Measurements from ENCODE around the gene ARMC12.

DNA sequence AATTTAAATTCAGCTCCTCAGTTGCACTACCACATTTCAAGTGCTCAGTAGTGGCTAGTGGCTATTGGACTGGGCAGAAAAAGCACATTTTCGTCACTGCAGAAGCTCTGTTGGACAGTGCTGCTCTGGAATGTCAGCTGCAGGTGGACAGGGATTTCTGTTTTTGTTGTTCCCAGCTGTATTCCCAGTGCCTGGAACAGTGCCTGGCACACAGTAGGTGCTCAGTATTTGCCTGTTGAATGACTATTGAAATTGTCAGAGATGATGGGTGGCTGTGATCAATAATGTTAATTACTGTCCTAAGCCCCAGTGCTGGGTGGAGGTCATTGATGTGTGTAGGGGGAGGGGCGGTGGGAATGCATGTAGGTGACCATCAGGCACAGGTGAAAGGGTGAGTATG, 49.4 kb downstream of the ARMC12 start:
- TF ChIP-seq POLR2AphosphoS5 (IDR thresholded peaks at IDR 0.05; ENCODE audit: low read depth, low read length) = no peak
- TF ChIP-seq POLR2A (IDR thresholded peaks at IDR 0.05; ENCODE audit: low read depth, low read length) = no peak

Data from GM12892 (cell line).